Effector CD4-positive, alpha-beta T cell (primary cell): ENCODE results near the gene TMEM97.

Source experiments
- DNase-seq: peaks from one replicate; pipeline ENCODE4 v3.0.0-alpha.2; 2020

The TMEM97 gene

DNA sequence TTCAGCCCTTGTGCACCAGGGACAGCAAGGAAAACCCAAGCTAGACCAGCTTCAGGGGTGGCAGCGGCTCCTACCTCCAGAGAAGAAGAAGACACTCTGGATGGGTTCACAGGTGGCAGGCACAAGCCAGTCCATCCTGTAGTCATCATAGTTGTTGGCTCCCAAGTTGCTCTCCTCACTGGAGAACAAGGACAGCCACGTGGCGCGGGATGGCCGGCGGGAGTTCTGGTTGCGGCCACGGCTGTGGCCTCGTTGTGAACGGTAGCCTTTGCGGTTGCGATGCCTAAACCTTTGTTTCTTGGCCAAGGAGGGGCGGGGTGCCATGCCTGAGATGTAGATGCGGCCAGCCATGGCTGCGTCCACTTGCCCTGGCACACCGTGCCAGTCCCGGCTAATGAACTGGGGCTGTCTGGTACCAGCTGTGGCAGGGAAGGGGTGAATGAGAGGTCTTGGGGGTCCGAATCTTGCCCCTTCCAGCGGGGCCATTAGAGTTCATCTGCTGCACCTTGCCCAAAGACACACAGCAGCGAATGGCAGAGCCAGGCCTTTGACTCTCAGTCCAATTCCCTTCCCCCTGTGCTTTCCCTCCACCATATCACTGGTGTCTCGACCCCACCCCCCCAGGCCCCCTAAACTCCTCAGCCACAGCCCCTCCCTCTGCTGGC lies 48.8 kb downstream of the TMEM97 start:
- no peak for DNase-seq

DNA sequence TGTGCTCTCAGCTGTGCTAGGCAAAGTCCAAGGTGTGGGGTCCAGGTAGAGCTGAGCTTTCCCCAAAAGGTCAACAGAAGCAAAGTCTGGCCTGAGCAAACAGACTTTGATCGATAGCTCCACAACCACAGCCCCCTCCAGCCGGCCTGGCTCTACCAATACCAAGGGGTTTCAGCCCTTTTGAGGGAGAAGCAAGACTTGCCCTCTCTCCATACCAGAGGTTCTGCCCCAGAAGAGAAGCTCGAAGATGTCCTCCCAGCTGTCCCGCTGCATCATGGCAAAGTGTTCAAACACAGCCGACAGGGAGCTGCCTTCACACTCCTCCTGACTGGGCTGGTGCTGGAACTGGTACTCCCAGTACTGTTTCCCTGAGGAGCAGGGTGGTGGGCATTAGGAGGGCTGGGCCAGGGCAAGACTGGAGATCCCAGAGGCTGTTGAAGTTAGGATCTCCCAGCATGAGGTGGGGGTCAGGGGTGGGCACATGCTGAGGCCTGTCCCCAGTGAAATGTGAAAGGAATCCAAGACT lies 49.4 kb downstream of the TMEM97 start:
- DNase-seq: no peak

DNA sequence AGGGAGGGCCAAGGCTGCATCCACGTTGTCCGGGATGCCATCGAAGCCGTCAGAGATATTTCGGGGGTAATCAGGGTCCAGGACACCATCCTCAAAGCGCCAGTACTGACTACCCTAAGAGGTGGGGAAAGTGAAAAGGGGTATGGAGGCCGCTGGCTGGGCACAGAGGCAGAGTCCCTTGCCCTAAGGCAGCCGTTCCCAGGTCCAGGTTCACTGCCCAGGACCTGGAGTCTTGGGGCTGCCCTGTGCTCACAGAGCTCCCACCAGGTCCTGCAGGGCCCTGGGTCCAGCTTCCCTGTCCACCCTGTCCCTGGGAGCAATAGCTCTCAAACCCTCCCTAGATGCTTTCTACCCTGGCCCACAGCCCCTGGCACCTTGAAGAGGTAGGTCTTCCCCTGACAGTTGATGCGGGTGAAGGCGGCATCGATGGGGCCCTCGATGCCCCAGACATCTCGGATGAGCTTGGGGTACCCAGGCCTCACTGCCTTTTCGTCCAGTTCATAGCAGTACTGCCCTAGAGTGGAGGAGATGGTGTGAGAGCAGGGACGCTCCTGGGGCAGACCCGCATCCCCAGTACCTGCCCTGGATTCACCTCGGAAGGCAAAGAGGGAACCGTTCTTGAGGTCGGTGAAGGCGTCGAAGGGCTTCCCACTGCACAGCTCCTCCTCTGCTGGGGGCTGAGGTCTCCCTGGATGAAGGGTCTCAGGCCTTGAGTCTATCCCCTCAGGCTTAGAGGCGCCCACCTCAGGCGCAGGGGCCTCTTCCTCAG lies 50.1 kb downstream of the TMEM97 start:
- DNase-seq: no peak

DNA sequence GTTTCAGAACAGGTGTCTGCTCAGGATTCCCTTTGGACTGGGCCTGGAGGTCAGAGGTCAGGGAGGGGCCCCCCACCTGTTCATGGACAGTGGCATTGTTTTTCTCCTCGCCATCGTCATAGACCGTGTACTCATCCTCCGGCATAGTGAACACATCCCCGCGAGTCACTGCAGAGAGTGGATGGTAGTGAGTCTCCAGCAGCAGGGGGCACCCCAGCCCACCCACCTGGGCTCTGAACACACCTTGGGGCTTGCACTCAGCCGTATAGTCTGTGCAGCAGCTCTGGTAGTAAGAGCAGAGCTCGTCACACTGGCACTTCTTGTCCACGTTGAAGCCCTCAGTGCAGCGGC lies 50.7 kb downstream of the TMEM97 start:
- no peak for DNase-seq

DNA sequence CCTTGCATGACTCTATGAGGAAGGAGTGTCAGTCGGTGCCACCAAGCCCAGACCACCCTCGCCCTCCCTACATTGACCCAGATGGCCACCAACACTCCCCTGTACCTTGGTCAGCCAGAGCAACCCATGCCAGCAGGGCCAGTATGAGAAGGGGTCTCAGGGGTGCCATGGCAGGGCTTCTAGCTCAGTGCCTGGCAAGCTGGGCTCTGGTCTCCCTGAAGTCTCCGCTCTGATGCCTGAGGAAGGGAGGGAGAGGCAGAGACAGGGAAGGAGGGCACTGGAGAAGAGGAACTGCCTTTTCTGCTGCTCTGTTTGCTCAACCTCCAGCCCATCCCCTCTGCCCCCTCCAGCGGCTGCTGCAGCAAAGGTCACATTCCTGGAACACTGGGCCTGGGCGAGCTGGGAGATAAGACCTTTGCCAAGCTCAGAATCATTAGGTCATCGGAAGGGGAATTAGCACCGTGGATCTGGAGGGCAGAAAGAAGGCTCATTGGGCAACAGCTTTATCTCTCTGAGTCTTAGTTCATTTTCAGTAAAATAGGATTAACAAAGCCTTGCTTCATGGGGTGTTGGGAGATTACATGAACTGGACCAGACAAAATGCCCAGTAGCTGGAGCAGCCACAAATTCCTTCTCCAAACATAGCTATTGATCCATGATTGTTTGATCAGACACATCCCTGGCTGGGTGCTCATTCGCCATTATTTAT lies 51.2 kb downstream of the TMEM97 start, which contains the start of gene VTN:
Gene VTN (minus strand): TSS at position 273 of the 709 bp plus-strand sequence. CDS start 104 bp downstream, at position 169.
- DNase-seq: no peak

DNA sequence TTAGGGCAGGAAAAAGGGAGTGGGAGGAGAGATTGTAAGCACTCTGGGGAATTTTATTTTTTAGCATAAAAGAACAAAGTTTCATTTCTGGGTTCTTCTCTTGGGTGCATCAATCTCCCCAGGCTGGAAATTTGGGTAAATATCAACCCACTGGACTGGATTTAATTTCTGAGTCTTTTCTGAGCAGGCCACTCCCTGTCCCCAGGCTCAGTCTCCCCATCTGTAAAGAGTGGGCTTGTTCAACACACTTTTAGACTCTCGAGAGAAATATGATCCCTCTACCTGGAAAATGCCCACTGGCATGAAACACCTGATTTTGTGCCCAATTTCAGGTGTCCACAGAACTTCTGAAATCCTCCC lies 51.7 kb downstream of the TMEM97 start:
- DNase-seq: no peak

GRCh38 chr17:28371245-28372202 lies 52.5 kb downstream of the TMEM97 start, which contains the start of gene SARM1:
SARM1 (plus strand) TSS chr17:28371694; CDS start chr17:28372033, 339 bp downstream.
- peak; percentile 75 for DNase-seq

GRCh38 chr17:28372203-28372944 lies 53.4 kb downstream of the TMEM97 start:
- no peak for DNase-seq

- DNase-seq: no peak
Measured at GRCh38 chr17:28372945-28373274, 53.9 kb downstream of the TMEM97 start.
